Adrenal gland (tissue), 12 donors: Measurements from ENCODE around the gene DNAJC15. TPM values are rescaled to one million over a fixed set of nuclear protein-coding genes. Genes with fewer than 3 reads are reported as not detected.

Experiments used
- DNase-seq, 7 donors: peaks; one replicate each; pipeline ENCODE4 v3.0.0-alpha.2; 2019 to 2020
- H3K27ac ChIP-seq, 5 donors: fragments of 200-600 bp; sonication (generic) in 4 of 5; 1 replicate in 3 of 5; 2 replicates in 2 of 5; pipeline versions ENCODE4 v1.5.1 to v1.8.0; 2016 to 2020; ENCODE audit warnings: mild to moderate bottlenecking in 1 of 5
- H3K27me3 ChIP-seq: fragments of 200-600 bp; 2 replicates; pipeline ENCODE4 v1.8.0; 2021
- H3K36me3 ChIP-seq, 2 donors: fragments of 200-600 bp; replicated peaks in 1 of 2; 1 replicate in 1 of 2; 2 replicates in 1 of 2; pipeline versions ENCODE4 v1.5.1 to v1.8.0; 2018 to 2022
- H3K4me1 ChIP-seq, 2 donors: fragments of 200-600 bp; replicated peaks in 1 of 2; 1 replicate in 1 of 2; 2 replicates in 1 of 2; pipeline versions ENCODE4 v1.5.1 to v1.8.0; 2018 to 2021
- H3K4me3 ChIP-seq, 4 donors: fragments of 200-600 bp; sonication (generic) in 3 of 4; one replicate each; pipeline ENCODE4 v1.5.1; 2016 to 2018
- H3K9me3 ChIP-seq, 3 donors: fragments of 200-600 bp; sonication (generic) in 1 of 3; replicated peaks in 1 of 3; 1 replicate in 2 of 3; 2 replicates in 1 of 3; pipeline versions ENCODE4 v1.5.1 to v1.8.0; 2016 to 2021
- CTCF ChIP-seq, 6 experiments: fragments of 450-650 bp in 4 of 6; fragments of 200-600 bp in 2 of 6; sonication (generic) in 1 of 6; IDR thresholded peaks; 1 replicate in 5 of 6; 2 replicates in 1 of 6; pipeline versions ENCODE4 v1.5.1 to v1.8.0; 2016 to 2021; ENCODE audit warnings: antibody characterized with exemption in 6 of 6, mild to moderate bottlenecking in 2 of 6, moderate library complexity in 1 of 6
- POLR2A ChIP-seq, 2 donors: fragments of 450-650 bp; IDR thresholded peaks; one replicate each; pipeline ENCODE4 v1.6.1; 2017; ENCODE audit warnings: antibody characterized with exemption in 2 of 2, mild to moderate bottlenecking in 2 of 2, moderate library complexity in 1 of 2
- WGBS, 4 donors: extraction: QIAGEN DNeasy Blood & Tissue Kit in 2 of 4; methylation state at CpG; one replicate each; pipeline versions ENCODE4 v1.1.5 to v1.1.7; 2013 to 2017; 5-methylcytosine and 5-hydroxymethylcytosine counted together
- intact Hi-C, 2 donors: fragments of 100-400 bp; cut with DNase I; formaldehyde crosslinking; loops; one replicate each; pipeline versions ENCODE4 v1.14.1 to v1.15.0; 2022 to 2023
- polyA plus RNA-seq, 3 donors: library from polyadenylated mRNA; stranded (reverse); fragments of 200-250 nt in 2 of 3; fragments of 350-450 nt in 1 of 3; fragmentation: Illumina TruSeq in 1 of 3; extraction: RNeasy Lipid Tissue Mini Kit (QIAGEN cat#74804) in 1 of 3; gene quantifications; one replicate each; pipeline ENCODE4 v1.2.3, GENCODE V29; 2013 to 2014
- total RNA-seq, 9 donors: library from RNA; depleted of rRNA in 4 of 9; stranded (reverse); fragments of >200 nt in 4 of 9; fragments of 120-200 nt in 1 of 9; fragmentation: NEBNext Ultra II Directional in 1 of 9; extraction: Animal tissue kit (Norgen Biotek cat#: 25700) in 1 of 9; gene quantifications; one replicate each; pipeline versions ENCODE4 v1.1.0 to v1.2.4, GENCODE V29; 2013 to 2023
- donor health status: healthy with polysubstance abuse.
- donor health status: Bipolar disorder and iron deficiency.
- donor health status: DM: yes; HTN: yes; CAD: no.
- donor health status: DM: no; HTN: no; CAD: no.
- donor health status: DM: no; HTN: no; CAD: no.
- donor health status: DM: yes; HTN: yes; CAD: no.

Gene DNAJC15
- total and polyA plus RNA-seq, 12 donors = 10.0 to 33.5 (median 17.5) TPM

DNA sequence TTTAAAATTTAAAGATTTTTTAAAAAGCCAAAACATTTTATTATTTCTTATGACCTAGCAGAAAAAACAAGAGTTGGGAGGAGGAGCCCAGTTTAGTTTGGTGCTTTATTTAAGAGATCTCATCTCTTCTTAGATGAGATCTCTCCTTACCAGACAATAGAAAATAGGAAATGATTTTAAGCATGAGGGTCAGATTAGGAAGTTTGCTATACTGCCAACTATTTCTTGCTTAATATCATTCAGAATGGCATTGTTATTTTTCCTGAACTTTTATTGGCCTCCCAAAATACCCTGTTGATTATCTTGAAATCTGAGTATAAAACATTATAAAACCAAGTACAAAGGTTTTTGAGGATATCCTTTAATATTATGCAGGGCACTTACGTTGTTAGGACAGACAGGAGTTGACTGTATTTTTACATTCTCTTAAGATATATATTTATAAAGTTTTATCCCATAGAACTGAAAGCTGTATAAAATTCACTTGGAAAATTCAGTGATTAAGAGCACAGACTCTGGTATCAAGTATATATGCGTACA lies 56.1 kb downstream of the DNAJC15 start:
- DNase-seq = no peak
- Histone ChIP-seq H3K27ac (no peak overlapping the region), H3K36me3 (no peaks in the 10 kb centered on the region), H3K9me3 (no peaks in the 10 kb centered on the region), H3K27me3 (no peaks in the 10 kb centered on the region), H3K4me1 (no peaks in the 10 kb centered on the region), H3K4me3 (no peak overlapping the region)
- 87 to 96% (median 91%) methylated on average over 2 of the region's 2 CpGs for WGBS, 4 donors
- TF ChIP-seq CTCF (IDR thresholded peaks at IDR 0.05) = no peak
- TF ChIP-seq POLR2A (IDR thresholded peaks at IDR 0.05) = no peak
- intact Hi-C loops = no loop called here

GRCh38 chr13:43080199-43080598 lies 56.8 kb downstream of the DNAJC15 start:
- DNase-seq = no peak
- 98 to 99% (median 98%) methylated on average over 3 of the region's 3 CpGs for WGBS, 4 donors
- Histone ChIP-seq H3K36me3 (no peaks in the 10 kb centered on the region), H3K27ac (no peak overlapping the region), H3K4me3 (no peak overlapping the region), H3K4me1 (no peaks in the 10 kb centered on the region), H3K27me3 (no peaks in the 10 kb centered on the region), H3K9me3 (no peaks in the 10 kb centered on the region)
- TF ChIP-seq POLR2A (IDR thresholded peaks at IDR 0.05) (no peak), CTCF (IDR thresholded peaks at IDR 0.05) (no peak)
- intact Hi-C loops = no loop called here

DNA sequence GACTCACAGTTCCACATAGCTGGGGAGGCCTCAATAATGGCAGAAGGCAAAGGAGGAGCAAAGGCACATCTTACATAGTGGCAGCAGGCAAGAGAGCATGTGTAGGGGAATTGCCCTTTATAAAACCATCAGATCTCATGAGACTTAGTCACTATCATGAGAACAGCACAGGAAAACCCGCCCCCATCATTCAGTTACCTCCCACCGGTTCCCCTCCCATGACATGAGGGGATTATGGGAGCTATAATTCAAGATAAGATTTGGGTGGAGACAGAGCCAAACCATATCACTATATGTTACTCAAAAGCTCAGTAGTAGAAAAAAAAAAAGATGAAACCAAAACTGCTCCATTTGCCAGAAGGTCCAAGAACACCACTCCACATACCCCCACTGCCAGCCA lies 58.5 kb downstream of the DNAJC15 start:
- H3K27ac ChIP-seq = no peak overlapping the region
- 89 to 95% (median 91%) methylated on average over 2 of the region's 2 CpGs for whole genome bisulfite sequencing, 4 donors
- intact Hi-C loops = no loop called here
- no peak for TF ChIP-seq CTCF (IDR thresholded peaks at IDR 0.05)
- TF ChIP-seq POLR2A (IDR thresholded peaks at IDR 0.05) = no peak
- no peaks in the 10 kb centered on the region for H3K36me3 ChIP-seq
- no peaks in the 10 kb centered on the region for H3K27me3 ChIP-seq
- DNase-seq = no peak
- no peaks in the 10 kb centered on the region for H3K9me3 ChIP-seq
- peaks cover 3 to 6% of the 10 kb centered on the region in 2 donors for H3K4me1 ChIP-seq
- no peak overlapping the region for H3K4me3 ChIP-seq

GRCh38 chr13:43083750-43084149 lies 60.4 kb downstream of the DNAJC15 start:
- Histone ChIP-seq H3K27ac (no peak overlapping the region), H3K4me3 (no peak overlapping the region), H3K27me3 (no peaks in the 10 kb centered on the region), H3K4me1 (peaks cover 4 to 18% of the 10 kb centered on the region in 2 donors), H3K9me3 (no peaks in the 10 kb centered on the region), H3K36me3 (no peaks in the 10 kb centered on the region)
- intact Hi-C loops = no loop called here
- no peak for DNase-seq
- TF ChIP-seq POLR2A (IDR thresholded peaks at IDR 0.05) = no peak
- no peak for TF ChIP-seq CTCF (IDR thresholded peaks at IDR 0.05)
